Liver (tissue), 3 donors: ENCODE data around the gene DSCAM.

ENCODE experiments used
- CTCF ChIP-seq: fragments of 150-350 bp; IDR thresholded peaks from 2 replicates; pipeline ENCODE4 v1.5.1; 2017; ENCODE audit warnings: improper control_type of control experiment, low read depth, low read length; ENCODE audit not compliant: missing input control
- EGR1 ChIP-seq, 2 donors: IDR thresholded peaks; 2 replicates each; pipeline ENCODE4 v1.6.1; 2016 to 2018; ENCODE audit warnings: antibody characterized with exemption in 2 of 2, low read depth in 2 of 2
- FOXA1 ChIP-seq: IDR thresholded peaks from 2 replicates; pipeline ENCODE4 v1.6.1; 2016; ENCODE audit warnings: antibody characterized with exemption
- GABPA ChIP-seq, 2 donors: IDR thresholded peaks in 1 of 2; conservative IDR thresholded peaks in 1 of 2; 2 replicates each; pipeline ENCODE4 v1.6.1; 2016; ENCODE audit warnings: antibody characterized with exemption in 2 of 2, mild to moderate bottlenecking in 1 of 2, moderate library complexity in 1 of 2
- HNF4A ChIP-seq, 2 donors: conservative IDR thresholded peaks; 2 replicates each; pipeline ENCODE4 v1.6.1; 2016; ENCODE audit warnings: antibody characterized with exemption in 2 of 2, mild to moderate bottlenecking in 2 of 2
- JUND ChIP-seq, 2 donors: IDR thresholded peaks; 2 replicates each; pipeline ENCODE4 v1.6.1; 2016; ENCODE audit warnings: antibody characterized with exemption in 2 of 2
- MAX ChIP-seq: IDR thresholded peaks from 2 replicates; pipeline ENCODE4 v1.6.1; 2016; ENCODE audit warnings: antibody characterized with exemption
- RAD21 ChIP-seq, 2 donors: IDR thresholded peaks; 2 replicates each; pipeline ENCODE4 v1.6.1; 2016; ENCODE audit warnings: antibody characterized with exemption in 2 of 2, mild to moderate bottlenecking in 2 of 2
- REST ChIP-seq: IDR thresholded peaks from 2 replicates; pipeline ENCODE4 v1.6.1; 2016; ENCODE audit warnings: antibody characterized with exemption, mild to moderate bottlenecking
- RXRA ChIP-seq, 2 donors: IDR thresholded peaks; 2 replicates each; pipeline ENCODE4 v1.6.1; 2017 to 2018; ENCODE audit warnings: antibody characterized with exemption in 2 of 2, mild to moderate bottlenecking in 1 of 2
- TAF1 ChIP-seq: conservative IDR thresholded peaks from 2 replicates; pipeline ENCODE4 v1.6.1; 2016; ENCODE audit warnings: antibody characterized with exemption, mild to moderate bottlenecking
- YY1 ChIP-seq: IDR thresholded peaks from 2 replicates; pipeline ENCODE4 v1.6.1; 2016; ENCODE audit warnings: antibody characterized with exemption, mild to moderate bottlenecking
- donor health status: healthy.
- donor health status: healthy.

GRCh38 chr21:40016667-40017066 is 830.3 kb downstream of the DSCAM start:
- TF ChIP-seq CTCF, result no peak
- no peak for TF ChIP-seq REST
- no peak for TF ChIP-seq GABPA (IDR thresholded peaks at IDR 0.05 in 1 of 2, conservative IDR thresholded peaks at IDR 0.05 in 1 of 2)
- TF ChIP-seq RAD21 (IDR thresholded peaks at IDR 0.05), result no peak
- no peak for TF ChIP-seq FOXA1
- TF ChIP-seq YY1, result no peak
- no peak for TF ChIP-seq TAF1
- TF ChIP-seq JUND (IDR thresholded peaks at IDR 0.05), result no peak
- TF ChIP-seq HNF4A (conservative IDR thresholded peaks at IDR 0.05), result no peak
- TF ChIP-seq EGR1 (IDR thresholded peaks at IDR 0.05; ENCODE audit: low read depth in 2 of 2), result no peak
- TF ChIP-seq MAX, result no peak
- TF ChIP-seq RXRA (IDR thresholded peaks at IDR 0.05), result no peak
